Measurements from ENCODE around the gene POLR3F.

POLR3F gene

DNA sequence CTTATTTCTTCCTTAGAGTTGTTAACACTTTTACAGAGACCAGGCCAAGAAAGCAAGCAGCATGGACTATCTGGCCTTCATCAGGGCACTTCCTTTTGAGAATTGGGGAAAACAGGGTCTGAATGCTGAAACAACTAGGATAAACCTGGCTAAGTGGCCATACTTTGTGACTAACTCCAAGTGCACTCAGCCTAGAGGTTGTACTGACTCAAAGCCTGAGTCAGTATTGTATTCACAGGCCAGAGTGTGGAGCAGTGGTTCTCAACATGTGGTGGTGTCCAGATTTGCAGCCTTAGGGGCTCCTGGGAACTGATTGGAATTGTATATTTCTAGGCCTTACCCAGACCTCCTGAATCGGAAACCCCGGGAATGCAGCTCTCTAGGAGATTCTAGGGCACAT is 60.6 kb downstream of the POLR3F start:
- no peak overlapping the region for H3K4me3 ChIP-seq (ENCODE audit: low read depth, low read length)
- H3K36me3 ChIP-seq (ENCODE audit: control insufficient read depth in 2 of 2, insufficient read depth in 1 of 2, low read length in 2 of 2) = peaks cover 55 to 93% of the 10 kb centered on the region in 2 experiments
- H3K27ac ChIP-seq (ENCODE audit: extremely low read depth, low read depth, low read length) = no peak overlapping the region
- POLR2A ChIA-PET = no interaction called here
- no peak for TF ChIP-seq SALL2 (tag by site-specific recombination; IDR thresholded peaks at IDR 0.05; ENCODE audit: borderline replicate concordance)
- TF ChIP-seq, protein P1, sequence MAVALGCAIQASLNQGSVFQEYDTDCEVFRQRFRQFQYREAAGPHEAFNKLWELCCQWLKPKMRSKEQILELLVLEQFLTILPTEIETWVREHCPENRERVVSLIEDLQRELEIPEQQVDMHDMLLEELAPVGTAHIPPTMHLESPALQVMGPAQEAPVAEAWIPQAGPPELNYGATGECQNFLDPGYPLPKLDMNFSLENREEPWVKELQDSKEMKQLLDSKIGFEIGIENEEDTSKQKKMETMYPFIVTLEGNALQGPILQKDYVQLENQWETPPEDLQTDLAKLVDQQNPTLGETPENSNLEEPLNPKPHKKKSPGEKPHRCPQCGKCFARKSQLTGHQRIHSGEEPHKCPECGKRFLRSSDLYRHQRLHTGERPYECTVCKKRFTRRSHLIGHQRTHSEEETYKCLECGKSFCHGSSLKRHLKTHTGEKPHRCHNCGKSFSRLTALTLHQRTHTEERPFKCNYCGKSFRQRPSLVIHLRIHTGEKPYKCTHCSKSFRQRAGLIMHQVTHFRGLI (tag by site-specific recombination; IDR thresholded peaks at IDR 0.05) = no peak
- no peak for TF ChIP-seq ZNF157 (tag by site-specific recombination; IDR thresholded peaks at IDR 0.05)
- no peak for TF ChIP-seq ZNF155 (tag by site-specific recombination; IDR thresholded peaks at IDR 0.05)
- no peak for TF ChIP-seq KLF1 (tag by site-specific recombination; IDR thresholded peaks at IDR 0.05)
- TF ChIP-seq ZNF473 (tag by site-specific recombination; IDR thresholded peaks at IDR 0.05) = no peak
- TF ChIP-seq ZNF544 (tag by site-specific recombination; IDR thresholded peaks at IDR 0.05) = no peak
- TF ChIP-seq SCRT2 (tag by site-specific recombination; IDR thresholded peaks at IDR 0.05) = no peak
- TF ChIP-seq ZNF350 (tag by site-specific recombination; IDR thresholded peaks at IDR 0.05) = no peak
- H3K9me3 ChIP-seq (ENCODE audit: control insufficient read depth, insufficient read depth, low read depth, low read length) = no peaks in the 10 kb centered on the region
- CTCF ChIA-PET = interaction anchor here (1.7 kb wide), 1 partner anchor 13 kb away, joined by 6 read pairs; no protein-coding TSS in a partner anchor
- H3K4me1 ChIP-seq (ENCODE audit: control insufficient read depth, insufficient read depth, low read length) = no peaks in the 10 kb centered on the region

DNA sequence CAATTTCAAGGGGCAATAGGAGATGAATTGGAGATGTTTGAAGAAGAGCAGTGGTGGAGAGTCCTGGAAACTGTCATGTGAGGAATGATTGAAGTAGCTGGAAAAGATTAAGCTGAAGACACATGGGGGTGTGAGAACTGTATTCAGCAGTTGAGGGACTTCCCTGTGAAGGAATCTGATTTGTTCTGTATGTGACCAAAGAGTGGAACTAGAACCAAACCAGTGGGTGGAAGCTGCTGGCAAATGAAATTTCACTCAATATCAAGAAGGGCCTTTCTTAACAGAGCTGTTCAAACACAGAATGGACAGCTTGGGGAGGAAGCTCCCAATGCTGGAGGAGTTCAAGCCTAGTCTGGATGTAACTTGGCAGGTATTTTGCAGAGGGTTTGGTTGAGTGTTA is 61.9 kb downstream of the POLR3F start:
- TF ChIP-seq, protein P2, sequence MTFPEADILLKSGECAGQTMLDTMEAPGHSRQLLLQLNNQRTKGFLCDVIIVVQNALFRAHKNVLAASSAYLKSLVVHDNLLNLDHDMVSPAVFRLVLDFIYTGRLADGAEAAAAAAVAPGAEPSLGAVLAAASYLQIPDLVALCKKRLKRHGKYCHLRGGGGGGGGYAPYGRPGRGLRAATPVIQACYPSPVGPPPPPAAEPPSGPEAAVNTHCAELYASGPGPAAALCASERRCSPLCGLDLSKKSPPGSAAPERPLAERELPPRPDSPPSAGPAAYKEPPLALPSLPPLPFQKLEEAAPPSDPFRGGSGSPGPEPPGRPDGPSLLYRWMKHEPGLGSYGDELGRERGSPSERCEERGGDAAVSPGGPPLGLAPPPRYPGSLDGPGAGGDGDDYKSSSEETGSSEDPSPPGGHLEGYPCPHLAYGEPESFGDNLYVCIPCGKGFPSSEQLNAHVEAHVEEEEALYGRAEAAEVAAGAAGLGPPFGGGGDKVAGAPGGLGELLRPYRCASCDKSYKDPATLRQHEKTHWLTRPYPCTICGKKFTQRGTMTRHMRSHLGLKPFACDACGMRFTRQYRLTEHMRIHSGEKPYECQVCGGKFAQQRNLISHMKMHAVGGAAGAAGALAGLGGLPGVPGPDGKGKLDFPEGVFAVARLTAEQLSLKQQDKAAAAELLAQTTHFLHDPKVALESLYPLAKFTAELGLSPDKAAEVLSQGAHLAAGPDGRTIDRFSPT (tag by site-specific recombination; IDR thresholded peaks at IDR 0.05) = no peak
- TF ChIP-seq, protein P3, sequence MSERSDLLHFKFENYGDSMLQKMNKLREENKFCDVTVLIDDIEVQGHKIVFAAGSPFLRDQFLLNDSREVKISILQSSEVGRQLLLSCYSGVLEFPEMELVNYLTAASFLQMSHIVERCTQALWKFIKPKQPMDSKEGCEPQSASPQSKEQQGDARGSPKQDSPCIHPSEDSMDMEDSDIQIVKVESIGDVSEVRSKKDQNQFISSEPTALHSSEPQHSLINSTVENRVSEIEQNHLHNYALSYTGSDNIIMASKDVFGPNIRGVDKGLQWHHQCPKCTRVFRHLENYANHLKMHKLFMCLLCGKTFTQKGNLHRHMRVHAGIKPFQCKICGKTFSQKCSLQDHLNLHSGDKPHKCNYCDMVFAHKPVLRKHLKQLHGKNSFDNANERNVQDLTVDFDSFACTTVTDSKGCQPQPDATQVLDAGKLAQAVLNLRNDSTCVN (tag by site-specific recombination; optimal IDR thresholded peaks at IDR 0.05) = no peak
- TF ChIP-seq HOXC10 (CRISPR knock-in tag; IDR thresholded peaks at IDR 0.05) = no peak
- TF ChIP-seq ZNF324 (tag by site-specific recombination; IDR thresholded peaks at IDR 0.05) = no peak
- no peak for TF ChIP-seq ZNF175 (tag by site-specific recombination; IDR thresholded peaks at IDR 0.05)
- TF ChIP-seq, protein P4, sequence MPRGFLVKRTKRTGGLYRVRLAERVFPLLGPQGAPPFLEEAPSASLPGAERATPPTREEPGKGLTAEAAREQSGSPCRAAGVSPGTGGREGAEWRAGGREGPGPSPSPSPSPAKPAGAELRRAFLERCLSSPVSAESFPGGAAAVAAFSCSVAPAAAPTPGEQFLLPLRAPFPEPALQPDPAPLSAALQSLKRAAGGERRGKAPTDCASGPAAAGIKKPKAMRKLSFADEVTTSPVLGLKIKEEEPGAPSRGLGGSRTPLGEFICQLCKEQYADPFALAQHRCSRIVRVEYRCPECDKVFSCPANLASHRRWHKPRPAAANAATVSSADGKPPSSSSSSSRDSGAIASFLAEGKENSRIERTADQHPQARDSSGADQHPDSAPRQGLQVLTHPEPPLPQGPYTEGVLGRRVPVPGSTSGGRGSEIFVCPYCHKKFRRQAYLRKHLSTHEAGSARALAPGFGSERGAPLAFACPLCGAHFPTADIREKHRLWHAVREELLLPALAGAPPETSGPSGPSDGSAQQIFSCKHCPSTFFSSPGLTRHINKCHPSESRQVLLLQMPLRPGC (tag by site-specific recombination; IDR thresholded peaks at IDR 0.05) = no peak
- TF ChIP-seq ZNF548 (tag by site-specific recombination; IDR thresholded peaks at IDR 0.05) = no peak
- TF ChIP-seq, protein P5, sequence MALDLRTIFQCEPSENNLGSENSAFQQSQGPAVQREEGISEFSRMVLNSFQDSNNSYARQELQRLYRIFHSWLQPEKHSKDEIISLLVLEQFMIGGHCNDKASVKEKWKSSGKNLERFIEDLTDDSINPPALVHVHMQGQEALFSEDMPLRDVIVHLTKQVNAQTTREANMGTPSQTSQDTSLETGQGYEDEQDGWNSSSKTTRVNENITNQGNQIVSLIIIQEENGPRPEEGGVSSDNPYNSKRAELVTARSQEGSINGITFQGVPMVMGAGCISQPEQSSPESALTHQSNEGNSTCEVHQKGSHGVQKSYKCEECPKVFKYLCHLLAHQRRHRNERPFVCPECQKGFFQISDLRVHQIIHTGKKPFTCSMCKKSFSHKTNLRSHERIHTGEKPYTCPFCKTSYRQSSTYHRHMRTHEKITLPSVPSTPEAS (tag by site-specific recombination; IDR thresholded peaks at IDR 0.05) = no peak
- no peak for TF ChIP-seq SP2 (tag by site-specific recombination; IDR thresholded peaks at IDR 0.05)
- H3K27ac ChIP-seq (ENCODE audit: extremely low read depth, low read depth, low read length) = no peak overlapping the region
- H3K4me1 ChIP-seq (ENCODE audit: control insufficient read depth, insufficient read depth, low read length) = no peaks in the 10 kb centered on the region
- H3K9me3 ChIP-seq (ENCODE audit: control insufficient read depth, insufficient read depth, low read depth, low read length) = no peaks in the 10 kb centered on the region
- peaks cover 52 to 99% of the 10 kb centered on the region in 2 experiments for H3K36me3 ChIP-seq (ENCODE audit: control insufficient read depth in 2 of 2, insufficient read depth in 1 of 2, low read length in 2 of 2)
- ChIA-PET POLR2A (interaction anchor here (0.5 kb wide), 1 partner anchor 475 kb away, joined by 3 read pairs; no protein-coding TSS in a partner anchor), CTCF (interaction anchor here (1.7 kb wide), 1 partner anchor 12 kb away, joined by 6 read pairs; no protein-coding TSS in a partner anchor)
- H3K4me3 ChIP-seq (ENCODE audit: low read depth, low read length) = no peak overlapping the region
